GM21737 (cell line): Measurements from ENCODE around the gene PTPRCAP.
A peak's percentile ranks its signal among the peaks of the same experiment; 100 is the strongest.
"Not testable (repeated sequence)": the region's sequence is repeated elsewhere in the genome, so short reads cannot be mapped to it uniquely, and the experiment has no call there.

Source experiments
- ATAC-seq: cut with Tn5 transposase; IDR thresholded peaks from one replicate; pipeline ENCODE4 v1.9.1; 2021; ENCODE audit warnings: mild to moderate bottlenecking, moderate library complexity; ENCODE audit not compliant: unreplicated experiment

Gene PTPRCAP

DNA sequence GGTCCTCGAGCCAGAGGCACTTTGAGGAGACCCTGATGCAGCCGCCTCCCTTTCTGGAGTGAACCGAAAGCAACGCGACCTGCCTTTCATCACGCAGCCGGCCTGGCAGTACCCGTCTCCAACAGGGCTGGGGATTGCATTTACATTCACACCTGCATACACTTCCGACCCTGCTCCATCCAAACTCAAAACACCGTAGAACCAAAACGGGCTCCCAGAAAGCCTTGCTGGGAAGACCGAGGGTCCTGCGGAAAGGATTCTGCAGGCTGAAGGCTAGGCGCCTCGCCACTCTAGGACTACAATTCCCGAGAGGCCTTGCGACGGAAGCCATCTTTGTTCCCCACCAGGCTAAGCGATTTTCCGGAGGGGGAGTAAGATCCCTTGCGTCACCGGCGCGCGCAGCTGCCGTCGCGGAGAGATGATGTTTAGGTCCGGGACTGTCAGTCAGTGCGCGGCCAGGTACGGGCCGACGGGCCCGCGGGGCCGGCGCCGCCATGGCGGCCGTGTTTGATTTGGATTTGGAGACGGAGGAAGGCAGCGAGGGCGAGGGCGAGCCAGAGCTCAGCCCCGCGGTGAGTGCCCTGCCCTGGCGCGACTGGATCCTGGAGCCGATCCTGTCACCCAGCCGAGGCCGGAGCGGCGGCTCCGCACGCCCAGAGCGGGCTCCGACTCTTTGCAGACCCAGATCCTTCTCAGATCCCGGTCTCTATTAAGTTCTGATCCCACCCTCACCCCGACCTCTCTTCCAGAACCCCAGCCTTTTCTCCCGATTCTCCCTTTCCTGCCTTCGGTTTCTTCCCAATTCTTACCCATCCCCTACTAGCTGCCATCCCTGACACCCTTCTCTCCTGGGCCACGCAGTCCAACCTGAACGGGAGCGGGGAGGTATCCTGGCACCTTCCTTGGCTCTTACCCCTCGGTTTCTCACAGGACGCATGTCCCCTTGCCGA is 9.2 kb downstream of the PTPRCAP start, which contains the start of gene RPS6KB2:
Gene RPS6KB2, plus strand, starts transcription at position 443 of the 950 bp plus-strand sequence. Its CDS starts 52 bp downstream, at position 495.
- peak; percentile 76 for ATAC-seq

DNA sequence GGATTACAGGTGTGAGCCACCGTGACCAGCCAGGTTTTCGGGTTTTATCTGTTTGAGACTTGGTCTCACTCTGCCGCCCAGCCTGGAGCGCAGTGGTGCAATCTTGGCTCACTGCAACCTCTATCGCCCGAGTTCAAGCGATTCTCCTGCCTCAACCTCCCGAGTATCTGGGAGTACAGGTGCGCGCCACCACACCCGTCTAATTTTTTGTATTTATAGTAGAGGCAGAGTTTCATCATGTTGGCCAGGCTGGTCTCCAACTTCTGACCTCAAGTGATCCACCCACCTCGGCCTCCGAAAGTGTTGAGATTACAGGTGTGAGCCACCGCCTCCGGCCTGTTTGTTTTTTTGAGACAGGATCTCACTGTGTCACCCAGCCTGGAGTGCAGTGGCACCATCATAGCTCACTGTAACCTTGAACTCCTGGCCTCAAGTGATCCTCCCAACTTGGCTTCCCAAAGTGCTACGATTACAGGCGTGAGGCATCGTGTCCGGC is 10.1 kb downstream of the PTPRCAP start:
- not testable (repeated sequence) for ATAC-seq

DNA sequence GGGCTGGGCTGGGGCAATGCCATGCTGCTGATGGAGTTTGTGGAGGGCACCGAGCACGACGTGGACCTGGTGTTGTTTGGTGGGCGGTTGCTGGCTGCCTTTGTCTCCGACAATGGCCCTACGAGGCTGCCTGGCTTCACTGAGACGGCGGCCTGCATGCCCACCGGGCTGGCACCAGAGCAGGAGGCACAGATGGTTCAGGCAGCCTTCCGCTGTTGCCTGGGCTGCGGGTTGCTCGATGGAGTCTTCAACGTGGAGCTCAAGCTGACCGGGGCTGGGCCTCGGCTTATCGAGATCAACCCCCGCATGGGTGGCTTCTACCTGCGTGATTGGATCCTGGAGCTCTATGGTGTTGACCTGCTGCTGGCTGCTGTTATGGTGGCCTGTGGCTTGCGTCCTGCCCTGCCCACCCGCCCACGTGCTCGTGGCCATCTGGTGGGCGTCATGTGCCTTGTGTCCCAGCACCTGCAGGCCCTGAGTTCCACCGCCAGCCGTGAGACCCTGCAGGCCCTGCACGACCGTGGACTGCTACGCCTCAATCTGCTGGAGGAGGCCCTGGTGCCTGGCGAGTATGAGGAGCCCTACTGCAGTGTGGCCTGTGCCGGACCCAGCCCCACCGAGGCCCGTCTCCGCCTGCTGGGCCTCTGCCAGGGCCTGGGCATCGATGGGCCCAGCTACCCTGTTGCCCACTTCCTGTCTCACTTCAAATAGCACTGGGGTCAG is 13.4 kb downstream of the PTPRCAP start:
- ATAC-seq = no peak

DNA sequence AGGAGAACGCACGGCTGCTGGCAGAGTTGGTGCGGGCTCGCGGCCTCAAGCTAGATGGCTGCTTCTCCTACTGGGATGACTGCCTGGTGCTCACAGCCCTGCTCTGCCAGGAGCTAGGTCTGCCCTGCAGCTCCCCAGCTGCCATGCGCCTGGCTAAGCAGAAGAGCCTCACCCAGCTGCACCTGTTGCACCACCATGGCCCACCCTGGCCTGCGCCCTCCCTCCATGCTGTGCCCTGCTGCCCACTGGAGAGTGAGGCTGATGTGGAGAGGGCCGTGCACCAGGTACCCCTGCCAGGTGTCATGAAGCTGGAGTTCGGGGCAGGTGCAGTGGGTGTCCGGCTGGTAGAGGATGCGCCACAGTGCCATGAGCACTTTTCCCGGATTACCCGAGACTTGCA is 14.0 kb downstream of the PTPRCAP start:
- ATAC-seq = no peak

DNA sequence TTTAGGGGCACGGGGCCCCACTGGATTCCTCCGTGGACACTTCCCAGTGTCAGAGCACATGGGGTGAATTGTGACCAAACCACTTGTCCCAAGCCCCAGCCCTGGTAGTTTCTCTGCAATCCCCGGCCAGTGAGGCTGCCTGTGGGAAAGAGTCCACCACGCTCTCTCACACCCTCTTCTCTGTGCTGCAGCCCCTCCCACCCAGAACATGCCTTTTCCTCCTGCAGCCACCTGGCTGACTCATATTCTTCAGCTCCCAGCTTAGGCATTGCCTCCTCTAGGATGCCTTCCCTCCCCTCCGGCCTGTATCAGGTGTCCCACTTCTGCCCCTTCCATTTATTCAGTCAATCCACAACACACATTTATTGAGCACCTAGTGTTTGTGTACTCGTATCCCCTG is 14.6 kb downstream of the PTPRCAP start:
- ATAC-seq = no peak

DNA sequence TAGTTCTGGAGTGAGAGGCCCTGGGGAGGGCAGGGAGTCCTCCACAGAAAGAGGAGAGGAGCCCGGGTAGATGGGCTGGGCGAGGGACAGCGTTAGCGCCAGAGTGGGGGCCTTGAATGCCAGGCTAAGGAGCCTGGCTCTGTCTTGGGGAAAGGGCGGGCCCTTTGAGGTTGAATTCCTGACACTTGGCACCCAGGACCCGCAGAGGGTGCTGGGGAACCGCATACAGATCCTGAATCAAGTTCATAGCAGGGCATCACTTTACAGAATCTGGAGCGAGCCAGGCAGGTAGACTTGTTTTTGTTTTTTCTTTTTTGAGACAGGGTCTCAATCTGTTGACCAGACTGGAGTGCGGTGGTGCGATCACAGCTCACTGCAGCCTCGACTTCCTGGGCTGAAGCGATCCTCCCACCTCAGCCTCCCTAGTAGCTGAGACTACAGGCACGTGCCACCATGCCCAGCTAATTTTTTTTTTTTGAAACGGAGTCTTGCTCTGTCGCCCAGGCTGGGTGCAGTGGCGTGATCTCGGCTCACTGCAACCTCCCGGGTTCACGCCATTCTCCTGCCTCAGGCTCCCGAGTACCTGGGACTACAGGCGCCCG is 16.0 kb downstream of the PTPRCAP start:
- no peak for ATAC-seq

DNA sequence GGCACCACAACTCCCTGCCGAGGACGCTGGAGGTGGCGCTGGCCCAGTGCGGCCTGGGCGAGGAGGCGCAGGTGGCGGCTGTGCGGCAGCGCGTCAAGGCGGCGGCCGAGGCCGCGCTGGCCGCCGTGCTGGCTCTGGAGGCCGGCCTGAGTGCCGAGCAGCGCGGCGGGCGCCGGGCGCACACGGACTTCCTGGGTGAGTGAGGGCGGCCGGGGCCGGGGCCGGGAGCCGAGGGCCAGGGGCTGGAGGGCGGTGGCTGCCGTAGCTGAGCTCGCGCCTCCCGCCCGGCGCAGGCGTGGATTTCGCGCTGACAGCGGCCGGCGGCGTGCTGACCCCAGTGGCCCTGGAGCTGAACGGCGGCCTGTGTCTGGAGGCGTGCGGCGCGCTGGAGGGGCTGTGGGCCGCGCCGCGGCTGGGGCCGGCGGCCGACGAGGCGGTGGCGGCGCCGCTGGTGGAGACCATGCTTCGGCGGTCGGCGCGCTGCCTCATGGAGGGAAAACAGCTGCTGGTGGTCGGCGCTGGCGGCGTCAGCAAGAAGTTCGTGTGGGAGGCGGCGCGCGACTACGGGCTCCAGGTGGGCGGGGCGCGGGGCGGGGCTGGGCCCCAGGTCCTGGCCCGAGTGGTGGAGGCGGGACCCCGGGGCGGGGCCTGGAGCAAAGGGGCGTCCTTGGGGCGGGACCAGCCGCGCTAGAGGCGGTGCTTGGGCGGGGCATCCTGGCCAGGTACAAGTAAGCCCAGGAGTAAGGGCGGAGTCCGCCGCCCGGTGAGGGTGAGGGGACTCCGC is 16.6 kb downstream of the PTPRCAP start:
- ATAC-seq = peak; percentile 80

DNA sequence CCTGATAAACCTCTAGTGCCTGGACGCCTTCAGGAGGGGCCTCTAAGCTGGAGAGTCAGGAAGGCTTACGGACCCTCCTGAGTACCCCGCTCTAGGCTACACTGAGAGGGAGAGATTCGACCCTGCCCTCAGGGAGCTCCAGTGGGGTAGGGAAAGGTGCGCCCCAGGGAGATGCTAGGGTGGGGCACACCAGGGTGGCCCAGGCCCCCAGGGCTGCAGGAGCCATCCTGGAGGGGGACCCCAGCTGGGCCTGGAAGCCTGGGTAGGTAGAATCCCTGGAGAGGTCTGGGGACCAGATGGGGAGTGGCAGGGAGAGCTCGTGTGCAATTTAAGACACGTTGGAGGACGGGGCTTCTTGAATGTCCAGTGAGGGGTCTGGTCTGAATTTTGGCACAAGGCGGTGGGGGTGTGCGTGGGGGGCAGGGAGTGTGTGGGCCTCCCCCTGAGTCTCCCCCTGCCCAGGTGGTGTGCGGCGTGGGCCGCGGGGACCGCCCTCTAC is 17.3 kb downstream of the PTPRCAP start:
- no peak for ATAC-seq

DNA sequence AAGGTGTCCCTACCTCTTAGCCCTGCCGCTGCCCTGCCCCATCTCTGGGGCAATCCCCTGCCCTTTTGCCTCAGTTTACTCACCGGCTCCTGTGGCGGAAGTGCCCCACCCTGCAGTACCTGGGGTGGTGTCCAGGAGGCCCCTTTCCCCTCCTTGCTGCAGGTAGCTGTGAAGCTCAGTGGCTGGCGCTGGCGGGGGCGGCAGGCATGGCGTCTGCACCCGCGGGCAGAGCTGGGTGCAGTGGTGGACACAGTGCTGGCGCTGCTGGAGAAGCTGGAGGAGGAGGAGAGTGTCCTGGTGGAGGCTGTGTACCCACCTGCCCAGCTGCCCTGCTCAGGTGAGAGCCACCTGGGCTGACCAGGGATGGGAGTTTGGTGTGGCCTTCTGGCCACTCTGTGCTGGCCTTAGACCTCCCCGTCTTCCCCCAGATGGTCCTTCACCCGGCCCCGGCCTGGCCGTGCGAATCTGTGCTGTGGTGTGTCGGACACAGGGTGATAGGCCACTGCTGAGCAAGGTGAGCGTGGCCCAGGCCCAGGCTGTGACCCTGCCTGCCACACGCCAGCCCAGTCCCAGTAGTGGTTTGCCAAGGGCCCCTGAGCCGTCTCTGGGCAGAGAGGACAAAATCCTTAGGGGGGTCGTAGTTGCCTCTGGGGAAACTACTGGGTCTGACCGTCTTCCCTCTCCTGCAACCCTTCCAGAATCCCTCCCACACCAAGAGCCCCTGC is 18.0 kb downstream of the PTPRCAP start:
- no peak for ATAC-seq

DNA sequence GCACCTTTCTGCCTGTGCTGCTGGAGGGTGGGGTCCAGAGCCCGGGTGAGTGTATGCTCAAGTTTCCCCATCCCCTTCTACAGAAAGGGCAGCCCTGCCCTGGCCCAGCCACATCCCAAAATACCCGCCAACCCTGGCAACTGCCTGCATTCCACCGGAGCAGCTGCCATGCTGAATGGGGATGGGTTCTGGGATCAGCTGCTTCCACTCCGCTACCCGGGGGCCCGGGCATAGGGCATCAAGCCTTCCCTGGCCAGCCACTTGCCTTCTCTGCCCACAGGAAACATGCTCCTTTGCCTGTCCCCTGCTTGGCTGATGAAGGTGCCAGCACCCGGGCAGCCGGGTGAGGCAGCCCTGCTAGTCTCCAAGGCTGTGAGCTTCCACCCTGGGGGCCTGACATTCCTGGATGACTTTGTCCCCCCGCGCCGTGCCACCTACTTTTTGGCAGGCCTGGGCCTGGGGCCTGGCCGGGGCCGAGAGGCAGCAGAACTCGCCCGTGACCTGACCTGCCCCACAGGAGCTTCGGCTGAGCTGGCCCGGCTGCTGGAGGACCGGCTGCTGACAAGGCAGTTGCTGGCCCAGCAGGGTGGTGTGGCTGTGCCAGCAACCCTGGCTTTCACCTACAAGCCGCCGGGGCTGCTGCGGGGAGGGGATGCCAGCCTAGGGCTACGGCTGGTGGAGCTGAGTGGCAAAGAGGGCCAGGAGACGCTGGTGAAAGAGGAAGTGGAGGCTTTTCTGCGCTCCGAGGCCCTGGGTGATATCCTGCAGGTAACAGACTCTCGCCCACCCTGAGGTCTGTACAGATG is 18.8 kb downstream of the PTPRCAP start:
- ATAC-seq = no peak

DNA sequence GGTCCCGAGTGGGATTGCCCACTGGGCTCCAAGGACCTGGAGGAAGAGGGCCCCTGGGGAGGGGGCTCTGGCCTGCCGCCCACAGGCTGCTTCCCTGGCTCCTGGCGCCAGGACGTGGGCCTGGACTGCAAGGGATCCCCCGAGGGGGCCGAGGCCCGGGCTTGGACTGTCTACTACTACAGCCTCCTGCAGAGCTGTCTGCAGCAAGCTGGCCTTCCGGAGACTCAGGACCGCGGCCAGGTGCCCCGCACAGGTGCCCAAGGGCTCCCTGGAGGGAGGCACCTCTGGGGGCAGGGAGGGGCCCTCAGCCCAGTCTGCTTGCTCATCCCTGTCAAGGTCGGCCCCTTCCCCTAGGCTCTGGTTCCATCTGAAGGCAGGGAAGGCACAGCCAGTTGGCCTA is 20.1 kb downstream of the PTPRCAP start:
- no peak for ATAC-seq

DNA sequence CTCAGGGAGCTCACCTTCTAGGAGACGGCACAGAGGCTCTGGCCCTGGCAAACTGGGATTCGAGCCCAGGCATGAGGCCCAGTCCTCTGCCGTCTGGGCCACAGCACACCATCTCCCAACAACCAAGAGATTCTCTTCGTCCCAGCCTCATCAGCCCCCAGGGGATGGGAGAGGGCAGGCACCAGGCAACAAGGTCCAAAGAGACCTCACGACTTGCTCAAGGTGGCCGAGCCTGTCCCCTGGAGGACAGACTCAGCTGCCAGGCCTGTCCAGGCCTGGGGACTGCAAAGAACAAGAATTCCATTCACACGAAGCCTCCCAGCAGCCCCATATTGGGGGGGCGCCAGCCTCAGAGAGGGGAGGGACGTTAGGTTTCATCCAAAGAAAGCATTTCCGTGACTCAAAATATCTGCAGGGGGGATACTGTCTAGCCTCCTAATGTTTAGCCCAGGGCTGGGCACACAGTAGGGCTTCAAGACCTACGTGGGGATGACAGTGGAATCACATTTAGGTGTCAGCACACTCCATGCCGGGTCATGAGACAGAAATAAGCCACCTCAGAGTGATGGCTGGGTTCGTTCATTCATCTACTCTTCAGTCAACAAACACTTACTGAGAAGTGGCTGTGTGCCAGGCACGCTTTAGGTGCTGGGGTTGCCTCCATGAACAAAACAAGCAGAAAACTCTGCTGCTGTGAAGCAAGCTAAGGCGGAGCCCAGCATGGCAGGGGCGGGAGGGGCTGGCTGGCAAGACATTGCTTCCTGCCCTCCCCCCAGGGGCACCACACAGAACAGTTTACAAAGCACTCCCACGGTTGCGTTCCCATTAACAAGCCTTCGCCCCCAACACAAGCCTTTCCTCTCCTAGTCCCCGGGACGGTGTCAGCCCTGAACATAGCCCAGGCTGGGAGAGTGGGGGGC is 20.8 kb downstream of the PTPRCAP start:
- ATAC-seq = no peak

DNA sequence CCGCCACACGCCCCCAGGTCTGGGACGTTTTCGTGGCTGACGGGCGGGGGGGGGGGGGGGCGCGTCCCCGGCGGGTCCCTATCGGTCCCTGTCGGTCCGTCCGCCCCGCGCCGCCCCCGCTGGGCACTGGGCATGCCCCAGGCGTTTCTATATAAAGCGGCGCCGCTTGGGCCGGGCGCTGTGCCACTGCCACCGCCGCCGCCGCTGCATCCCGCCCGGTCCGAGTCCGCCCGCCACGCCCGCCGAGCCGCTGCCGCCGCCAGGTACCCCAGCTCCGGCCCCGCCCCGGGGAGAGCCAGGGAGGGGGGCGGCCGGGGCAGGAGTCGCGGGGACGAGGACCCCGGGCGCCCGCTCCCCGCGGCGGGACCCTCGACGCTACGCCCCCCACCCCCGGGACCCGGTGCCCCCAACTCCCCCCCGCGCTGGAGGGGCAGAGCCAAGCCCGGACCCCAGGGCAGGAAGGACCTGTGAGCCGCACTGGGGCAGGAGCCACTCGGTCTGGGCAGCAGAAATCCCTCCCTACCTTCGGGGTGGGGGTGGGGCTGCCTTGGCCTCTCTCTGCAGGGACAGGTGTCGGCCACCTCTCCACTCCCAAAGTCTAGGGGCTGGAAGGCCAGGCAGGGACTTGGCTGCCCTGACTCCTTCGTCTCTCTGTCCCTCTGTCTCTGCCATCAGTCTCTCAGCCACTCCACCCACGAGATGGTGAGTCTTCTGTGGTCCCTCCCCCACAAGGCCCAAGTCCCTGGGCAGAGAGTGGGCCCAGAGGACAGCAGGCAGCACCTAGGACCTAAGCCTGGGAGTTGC is 21.8 kb downstream of the PTPRCAP start, which contains the start of gene CARNS1:
Gene CARNS1, plus strand, starts transcription at position 178 of the 804 bp plus-strand sequence. Its CDS starts 522 bp downstream, at position 700.
- no peak for ATAC-seq

DNA sequence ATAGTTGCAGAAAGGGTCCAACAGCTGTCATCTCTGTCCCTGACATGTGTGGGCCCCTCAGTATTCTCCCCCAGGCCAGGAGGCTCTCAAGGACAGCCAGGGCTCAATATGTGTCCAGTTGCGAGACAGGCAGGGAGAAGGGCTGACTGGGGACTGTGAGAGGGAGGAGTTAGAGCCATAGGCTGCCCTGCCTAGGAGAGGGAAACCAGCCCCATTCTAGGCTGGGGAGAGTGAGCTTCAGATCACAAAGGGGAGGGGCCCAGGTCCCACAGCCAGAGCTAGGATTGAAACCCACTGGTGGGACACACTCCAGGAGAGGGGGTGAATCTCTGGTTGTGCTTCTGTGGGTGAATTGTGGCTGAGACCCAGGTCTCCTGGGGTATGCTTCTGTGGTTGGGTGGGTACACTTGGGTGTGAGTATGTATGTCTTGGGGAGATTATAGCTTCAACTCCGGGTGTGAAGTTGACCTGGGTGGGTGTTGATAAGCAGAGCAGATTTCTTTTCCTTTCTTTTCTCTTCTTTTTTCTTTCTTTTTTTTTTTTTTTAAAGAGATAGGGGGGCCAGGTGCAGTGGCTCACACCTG is 24.1 kb downstream of the PTPRCAP start:
- no peak for ATAC-seq

DNA sequence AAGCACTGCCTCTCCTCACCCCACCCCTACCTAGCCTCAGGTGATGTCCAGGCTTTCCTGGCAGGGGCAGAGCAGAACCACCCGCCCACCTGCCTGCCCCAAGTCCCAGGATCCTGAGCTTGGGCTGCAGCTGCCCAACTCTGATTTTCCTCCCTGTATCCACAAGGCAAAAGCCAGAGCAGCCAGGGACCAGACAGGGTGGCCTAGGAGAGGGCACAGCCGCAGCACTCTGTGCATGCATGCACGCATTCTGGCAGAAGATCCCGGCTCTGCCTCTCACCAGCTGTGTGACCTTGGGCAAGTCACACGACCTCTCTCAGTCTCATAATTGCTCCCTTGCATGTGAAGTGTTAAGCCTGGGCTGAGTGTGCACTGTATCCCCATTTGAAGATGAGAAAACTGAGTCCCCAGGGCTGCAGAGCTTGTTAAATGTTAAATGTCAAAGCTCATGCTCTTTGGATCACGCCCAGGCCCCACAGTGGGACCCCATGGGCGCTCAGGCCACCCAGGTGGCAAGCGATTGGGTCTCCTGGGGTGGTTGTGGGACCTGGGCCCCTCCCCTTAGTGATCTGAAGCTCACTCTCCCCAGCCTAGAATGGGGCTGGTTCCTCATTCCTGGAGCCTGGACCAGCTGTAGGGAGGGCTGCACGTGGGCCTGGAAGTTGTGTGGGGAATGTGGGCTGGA is 24.8 kb downstream of the PTPRCAP start:
- no peak for ATAC-seq

DNA sequence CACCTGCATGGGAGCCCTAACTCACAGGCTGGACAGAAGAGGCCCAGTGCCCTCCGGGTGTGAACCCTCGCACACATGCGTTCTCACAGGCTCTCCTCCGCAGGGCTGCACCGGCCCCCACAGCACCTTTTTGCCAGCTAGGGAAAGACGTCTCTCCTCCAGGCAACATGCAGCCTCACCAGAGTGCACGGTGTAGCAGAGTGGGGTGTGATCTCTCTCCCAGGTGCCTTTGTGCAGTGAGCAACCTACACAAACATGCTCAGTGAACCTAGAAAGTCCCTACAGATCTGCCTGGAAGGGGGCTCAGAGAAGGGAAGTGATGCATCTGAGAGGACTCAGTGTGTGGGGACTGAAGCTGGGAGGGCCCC is 25.7 kb downstream of the PTPRCAP start:
- no peak for ATAC-seq
